ENCODE measurements around the gene EFCAB11. TPM values are rescaled to one million over a fixed set of nuclear protein-coding genes. Genes with fewer than 3 reads are reported as not detected.
A peak's percentile ranks its signal among the peaks of the same experiment; 100 is the strongest.

Gene EFCAB11
- total RNA-seq, 1 experiment from 2014 or later = 10.6 TPM

DNA sequence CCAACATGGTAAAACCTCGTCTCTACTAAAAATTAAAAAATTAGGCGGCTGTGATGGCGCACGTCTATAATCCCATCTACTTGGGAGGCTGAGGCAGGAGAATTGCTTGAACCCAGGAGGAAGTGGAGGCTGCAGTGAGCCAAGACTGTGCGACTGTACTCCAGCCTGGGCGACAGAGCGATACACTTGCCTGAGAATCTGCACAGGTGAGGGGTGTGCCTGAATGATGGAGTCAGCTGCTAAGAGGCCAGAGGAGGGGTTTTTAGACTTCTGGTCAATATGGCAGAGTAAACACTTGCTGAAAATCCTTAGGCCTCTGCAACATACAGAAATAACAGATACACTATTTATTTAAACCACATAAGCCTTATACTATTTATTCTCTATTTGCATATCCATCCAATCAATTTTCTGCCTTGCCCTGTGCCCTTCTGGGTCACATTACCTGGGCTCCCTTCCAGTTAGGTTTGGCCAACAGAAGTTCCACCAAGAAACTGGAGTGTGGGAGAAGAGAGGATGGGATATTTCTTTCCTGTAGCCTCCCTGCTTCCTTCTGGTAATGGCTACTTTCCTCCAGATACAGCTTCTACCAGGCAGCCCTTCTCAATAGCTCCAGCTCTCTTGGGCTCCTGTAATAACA, 117.6 kb downstream of the EFCAB11 start:
- ChIA-PET POLR2A (no interaction called here), CTCF (interaction anchor here (1.1 kb wide), 1 partner anchor 11 kb away, joined by 4 read pairs; no protein-coding TSS in a partner anchor)
- TF ChIP-seq, protein P1, sequence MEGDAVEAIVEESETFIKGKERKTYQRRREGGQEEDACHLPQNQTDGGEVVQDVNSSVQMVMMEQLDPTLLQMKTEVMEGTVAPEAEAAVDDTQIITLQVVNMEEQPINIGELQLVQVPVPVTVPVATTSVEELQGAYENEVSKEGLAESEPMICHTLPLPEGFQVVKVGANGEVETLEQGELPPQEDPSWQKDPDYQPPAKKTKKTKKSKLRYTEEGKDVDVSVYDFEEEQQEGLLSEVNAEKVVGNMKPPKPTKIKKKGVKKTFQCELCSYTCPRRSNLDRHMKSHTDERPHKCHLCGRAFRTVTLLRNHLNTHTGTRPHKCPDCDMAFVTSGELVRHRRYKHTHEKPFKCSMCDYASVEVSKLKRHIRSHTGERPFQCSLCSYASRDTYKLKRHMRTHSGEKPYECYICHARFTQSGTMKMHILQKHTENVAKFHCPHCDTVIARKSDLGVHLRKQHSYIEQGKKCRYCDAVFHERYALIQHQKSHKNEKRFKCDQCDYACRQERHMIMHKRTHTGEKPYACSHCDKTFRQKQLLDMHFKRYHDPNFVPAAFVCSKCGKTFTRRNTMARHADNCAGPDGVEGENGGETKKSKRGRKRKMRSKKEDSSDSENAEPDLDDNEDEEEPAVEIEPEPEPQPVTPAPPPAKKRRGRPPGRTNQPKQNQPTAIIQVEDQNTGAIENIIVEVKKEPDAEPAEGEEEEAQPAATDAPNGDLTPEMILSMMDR (IDR thresholded peaks at IDR 0.05; ENCODE audit: unreplicated experiment) = no peak
- Mint-ChIP-seq H3K27ac (ENCODE audit: low read depth, unreplicated experiment) (no peak overlapping the region), H3K27me3 (ENCODE audit: insufficient read depth, unreplicated experiment) (no peaks in the 10 kb centered on the region), H3K36me3 (ENCODE audit: insufficient read depth, unreplicated experiment) (no peaks in the 10 kb centered on the region), H3K9me3 (ENCODE audit: unreplicated experiment) (no peaks in the 10 kb centered on the region), H3K4me3 (ENCODE audit: unreplicated experiment) (no peak overlapping the region), H3K4me1 (ENCODE audit: insufficient read depth, unreplicated experiment) (peaks cover 10% of the 10 kb centered on the region)
- intact Hi-C loops (cut with micrococcal nuclease) = no loop called here
- no TSS peak for BruUV-seq (replicated peaks)
- DNase-seq (ENCODE audit: unreplicated experiment) = no peak

DNA sequence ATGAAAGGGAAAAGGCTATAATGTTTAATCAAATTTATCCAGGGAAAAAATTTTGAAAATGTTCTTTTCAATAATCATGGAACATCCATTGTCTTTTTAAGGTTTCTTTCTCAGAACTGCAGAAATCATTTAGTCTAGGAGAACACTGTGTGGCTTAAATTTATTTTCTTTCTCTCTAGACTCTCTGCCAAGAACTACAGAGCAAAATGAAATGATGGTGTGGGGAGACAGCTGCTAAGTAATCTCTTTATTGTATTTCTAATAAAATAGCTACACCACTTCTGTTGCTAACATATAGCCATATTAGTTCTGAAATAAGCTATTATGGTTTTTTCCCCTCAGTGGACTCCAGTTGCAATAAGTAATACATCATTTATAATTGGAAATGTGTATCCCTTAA, 120.9 kb downstream of the EFCAB11 start:
- no TSS peak for BruUV-seq (replicated peaks)
- intact Hi-C loops (cut with micrococcal nuclease) = no loop called here
- peak overlapping the region; percentile 65 for H3K27ac Mint-ChIP-seq (ENCODE audit: low read depth, unreplicated experiment)

DNA sequence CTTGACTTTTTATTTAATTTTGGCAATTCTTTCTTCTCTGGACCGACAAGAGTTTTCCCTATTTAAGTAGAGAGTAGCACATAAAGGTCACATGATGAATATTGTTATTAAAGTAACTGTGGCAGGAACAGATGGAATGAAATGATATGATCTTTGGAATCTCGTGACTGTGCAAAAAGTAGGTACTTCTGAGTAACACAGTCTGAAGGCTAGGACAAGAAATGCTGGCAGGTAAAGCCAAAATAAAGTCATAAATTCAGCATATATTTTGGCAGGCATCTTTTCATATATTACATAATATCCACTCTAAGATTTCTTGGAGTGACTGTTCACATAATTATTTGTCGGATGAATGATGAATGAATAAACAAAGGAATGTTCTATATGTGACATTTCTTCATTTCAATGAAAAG, 121.4 kb downstream of the EFCAB11 start:
- Mint-ChIP-seq H3K27ac (ENCODE audit: low read depth, unreplicated experiment) (peak overlapping the region; percentile 65), H3K36me3 (ENCODE audit: insufficient read depth, unreplicated experiment) (no peaks in the 10 kb centered on the region), H3K4me1 (ENCODE audit: insufficient read depth, unreplicated experiment) (peaks cover 10% of the 10 kb centered on the region), H3K27me3 (ENCODE audit: insufficient read depth, unreplicated experiment) (no peaks in the 10 kb centered on the region), H3K9me3 (ENCODE audit: unreplicated experiment) (no peaks in the 10 kb centered on the region), H3K4me3 (ENCODE audit: unreplicated experiment) (no peak overlapping the region)
- no TSS peak for BruUV-seq (replicated peaks)
- DNase-seq (ENCODE audit: unreplicated experiment) = peak; percentile 39
- ChIA-PET CTCF (interaction anchor here (1.0 kb wide), 1 partner anchor 792 kb away, joined by 3 read pairs; no protein-coding TSS in a partner anchor), POLR2A (interaction anchor here (1.1 to 1.6 kb wide), 2 partner anchors 15 to 32 kb away, joined by 3 to 9 read pairs; no protein-coding TSS in a partner anchor)
- TF ChIP-seq, protein P1 (IDR thresholded peaks at IDR 0.05; ENCODE audit: unreplicated experiment) = no peak
- intact Hi-C loops (cut with micrococcal nuclease) = no loop called here

More for the DNA sequence above, 120.9 kb downstream of the EFCAB11 start:
- TF ChIP-seq, protein P1 (IDR thresholded peaks at IDR 0.05; ENCODE audit: unreplicated experiment) = no peak
- no peak for DNase-seq (ENCODE audit: unreplicated experiment)
- ChIA-PET POLR2A (interaction anchor here (1.1 to 1.6 kb wide), 3 partner anchors 16 to 33 kb away, joined by 3 to 9 read pairs (median 3); no protein-coding TSS in a partner anchor), CTCF (interaction anchor here (0.9 to 1.0 kb wide), 2 partner anchors 10 to 792 kb away, joined by 3 read pairs; no protein-coding TSS in a partner anchor)
- Mint-ChIP-seq H3K36me3 (ENCODE audit: insufficient read depth, unreplicated experiment) (no peaks in the 10 kb centered on the region), H3K4me3 (ENCODE audit: unreplicated experiment) (no peak overlapping the region), H3K4me1 (ENCODE audit: insufficient read depth, unreplicated experiment) (peaks cover 10% of the 10 kb centered on the region), H3K9me3 (ENCODE audit: unreplicated experiment) (no peaks in the 10 kb centered on the region), H3K27me3 (ENCODE audit: insufficient read depth, unreplicated experiment) (no peaks in the 10 kb centered on the region)

DNA sequence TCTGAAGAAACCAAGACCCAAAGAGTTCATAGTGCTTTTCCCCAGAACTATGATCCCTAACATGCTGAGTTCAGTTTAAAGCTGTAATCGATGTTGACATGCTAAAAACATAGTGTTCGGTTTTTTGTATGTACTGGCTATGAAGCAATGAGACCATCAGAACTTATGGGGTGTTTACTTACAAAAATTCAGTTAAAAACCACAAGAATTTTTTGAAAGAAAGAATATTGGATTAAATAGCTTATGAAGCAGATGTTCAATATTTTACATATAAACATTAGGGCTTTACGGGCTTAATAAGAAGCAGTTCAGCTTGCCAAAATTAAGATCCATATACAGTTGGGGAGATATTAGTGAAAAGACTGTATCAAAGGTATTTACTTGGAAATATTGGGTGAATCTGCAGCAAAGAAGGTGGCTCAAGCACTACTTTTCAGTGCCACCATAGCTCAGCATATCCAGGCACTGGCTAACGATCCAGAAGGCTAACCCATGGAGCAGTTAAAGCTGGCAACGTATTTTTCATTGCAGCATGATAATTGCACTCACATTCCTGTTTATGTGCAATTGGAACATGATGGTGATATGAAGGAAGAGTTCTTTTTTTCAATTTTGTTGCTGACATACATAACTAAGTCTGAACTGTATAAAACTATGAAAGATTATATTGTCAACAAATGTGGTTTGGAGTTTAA, 125.9 kb downstream of the EFCAB11 start:
- TF ChIP-seq, protein P1 (IDR thresholded peaks at IDR 0.05; ENCODE audit: unreplicated experiment) = no peak
- DNase-seq (ENCODE audit: unreplicated experiment) = no peak
- no peaks in the 10 kb centered on the region for H3K36me3 Mint-ChIP-seq (ENCODE audit: insufficient read depth, unreplicated experiment)
- ChIA-PET CTCF (interaction anchor here (0.7 to 1.2 kb wide), 3 partner anchors 10 to 83 kb away, joined by 3 to 4 read pairs (median 4); no protein-coding TSS in a partner anchor), POLR2A (interaction anchor here (0.7 to 1.0 kb wide), 2 partner anchors 9 to 20 kb away, joined by 3 read pairs; no protein-coding TSS in a partner anchor)
- no peak overlapping the region for H3K4me3 Mint-ChIP-seq (ENCODE audit: unreplicated experiment)
- H3K27me3 Mint-ChIP-seq (ENCODE audit: insufficient read depth, unreplicated experiment) = no peaks in the 10 kb centered on the region
- H3K27ac Mint-ChIP-seq (ENCODE audit: low read depth, unreplicated experiment) = no peak overlapping the region
- intact Hi-C loops (cut with micrococcal nuclease) = no loop called here
- peaks cover 10% of the 10 kb centered on the region for H3K4me1 Mint-ChIP-seq (ENCODE audit: insufficient read depth, unreplicated experiment)
- H3K9me3 Mint-ChIP-seq (ENCODE audit: unreplicated experiment) = peaks cover 13% of the 10 kb centered on the region
- no TSS peak for BruUV-seq (replicated peaks)
